Kidney (tissue), 14 donors: ENCODE data around the gene ATL3. TPM values are rescaled to one million over a fixed set of nuclear protein-coding genes. Genes with fewer than 3 reads are reported as not detected.

Experiments
- DNase-seq, 5 donors: peaks; one replicate each; pipeline ENCODE4 v3.0.0-alpha.2; 2013 to 2020
- FAIRE-seq: peaks from 2 replicates; lab custom pipeline; 2012; peaks lifted over from hg19 to GRCh38; lab: Jason Lieb, UNC
- H3K27ac ChIP-seq, 2 donors: one replicate each; pipeline ENCODE4 v1.7.0; 2013; ENCODE audit warnings: low read depth in 2 of 2, low read length in 2 of 2, inconsistent platforms in 1 of 2
- H3K27me3 ChIP-seq: one replicate; pipeline ENCODE4 v1.7.1; 2013; ENCODE audit warnings: low read length, inconsistent platforms; ENCODE audit not compliant: control insufficient read depth, insufficient read depth
- H3K36me3 ChIP-seq, 3 donors: one replicate each; pipeline versions ENCODE4 v1.7.0 to v1.7.1; 2013; ENCODE audit warnings: low read length in 3 of 3, control low read depth in 1 of 3, inconsistent platforms in 1 of 3; ENCODE audit not compliant: insufficient read depth in 3 of 3, control insufficient read depth in 2 of 3
- H3K4me1 ChIP-seq, 3 donors: one replicate each; pipeline versions ENCODE4 v1.7.0 to v1.7.1; 2013; ENCODE audit warnings: low read length in 3 of 3, inconsistent platforms in 1 of 3, low read depth in 1 of 3; ENCODE audit not compliant: control insufficient read depth in 2 of 3, insufficient read depth in 2 of 3
- H3K4me3 ChIP-seq, 3 donors: one replicate each; pipeline versions ENCODE4 v1.7.0 to v1.8.1; 2013; ENCODE audit warnings: low read length in 3 of 3, control low read depth in 1 of 3, inconsistent platforms in 1 of 3
- H3K9ac ChIP-seq, 3 donors: one replicate each; pipeline versions ENCODE4 v1.7.0 to v1.7.1; 2013; ENCODE audit warnings: low read length in 3 of 3, control low read depth in 1 of 3, inconsistent platforms in 1 of 3
- H3K9me3 ChIP-seq, 3 donors: one replicate each; pipeline versions ENCODE4 v1.7.0 to v1.7.1; 2013; ENCODE audit warnings: low read length in 3 of 3, control low read depth in 1 of 3, inconsistent platforms in 1 of 3; ENCODE audit not compliant: control insufficient read depth in 2 of 3, insufficient read depth in 1 of 3
- CTCF ChIP-seq: IDR thresholded peaks from 3 replicates; pipeline ENCODE4 v1.5.1; 2012; ENCODE audit warnings: mild to moderate bottlenecking, moderate library complexity, borderline replicate concordance; ENCODE audit not compliant: insufficient read depth; ENCODE audit errors: extremely low read depth
- intact Hi-C: fragments of 100-400 bp; cut with DNase I; formaldehyde crosslinking; loops from one replicate; pipeline ENCODE4 v1.11.1; 2022
- polyA plus RNA-seq: library from polyadenylated mRNA; stranded (reverse); fragments of 350-450 nt; fragmentation: Illumina TruSeq; extraction: RNeasy Lipid Tissue Mini Kit (QIAGEN cat#74804); gene quantifications from one replicate; pipeline ENCODE4 v1.2.3, GENCODE V29; 2014; ENCODE audit warnings: low read depth, low replicate concordance; ENCODE audit not compliant: insufficient read depth
- total RNA-seq: library from RNA; stranded (reverse); fragmentation: NEBNext Ultra II Directional; extraction: Animal tissue kit (Norgen Biotek cat#: 25700); gene quantifications from one replicate; pipeline ENCODE4 v1.2.1, GENCODE V29; 2021
- donor health status: control.
- donor health status: control.
- donor health status: control.
- donor health status: control.
- donor health status: control.
- donor health status: DM: yes; HTN: yes; CAD: no.
- donor health status: Normal renal cell carcinoma (clear cell type).

The ATL3 gene
- total and polyA plus RNA-seq, 2 donors from 2014 or later = 11.4 to 78.3 TPM

GRCh38 chr11:63574856-63575602 lies 96.1 kb downstream of the ATL3 start:
- intact Hi-C loops = no loop called here
- FAIRE-seq (no peak), DNase-seq (peak in 1 of 5 donors; percentile 47)
- peaks cover 3 to 12% (median 12%) of the 10 kb centered on the region in 3 donors for H3K4me1 ChIP-seq
- no peaks in the 10 kb centered on the region for H3K27me3 ChIP-seq
- H3K4me3 ChIP-seq = peak overlapping the region in 2 of 3 donors; percentile 32 to 33
- peaks cover 0 to 3% (median 2%) of the 10 kb centered on the region in 3 donors for H3K9me3 ChIP-seq
- H3K36me3 ChIP-seq = no peaks in the 10 kb centered on the region
- peak overlapping the region; percentile 15 to 68 for H3K27ac ChIP-seq
- no peak for TF ChIP-seq CTCF
- no peak overlapping the region for H3K9ac ChIP-seq

Other genes with a start within 250 kb of the ATL3 start
- 0.72 TPM for gene PLAAT5, start 180.2 kb downstream of the ATL3 start, total RNA-seq
- 7.6 TPM for gene PLAAT5, start 180.2 kb downstream of the ATL3 start, polyA plus RNA-seq
- gene LGALS12, start 165.3 kb downstream of the ATL3 start, total RNA-seq = 0.44 TPM
- 0.32 TPM for gene LGALS12, start 165.3 kb downstream of the ATL3 start, polyA plus RNA-seq
- 111 TPM for gene PLAAT4, start 134.6 kb downstream of the ATL3 start, total RNA-seq
- gene PLAAT4, start 134.6 kb downstream of the ATL3 start, polyA plus RNA-seq = 579 TPM
- 1.3 TPM for gene PLAAT2, start 108.0 kb downstream of the ATL3 start, total RNA-seq
- 49.5 TPM for gene PLAAT2, start 108.0 kb downstream of the ATL3 start, polyA plus RNA-seq
- 88.2 TPM for gene PLAAT3, start 56.9 kb downstream of the ATL3 start, total RNA-seq
- 262 TPM for gene PLAAT3, start 56.9 kb downstream of the ATL3 start, polyA plus RNA-seq
- 93.1 TPM for gene RTN3, start 10.1 kb upstream of the ATL3 start, total RNA-seq
- 109 TPM for gene RTN3, start 10.1 kb upstream of the ATL3 start, polyA plus RNA-seq
- gene ZFTA, start 97.4 kb upstream of the ATL3 start, total RNA-seq = 14.4 TPM
- gene ZFTA, start 97.4 kb upstream of the ATL3 start, polyA plus RNA-seq = 10.8 TPM
- gene SPINDOC, start 142.1 kb upstream of the ATL3 start, total RNA-seq = 10.9 TPM
- gene SPINDOC, start 142.1 kb upstream of the ATL3 start, polyA plus RNA-seq = 14.2 TPM
- 42.6 TPM for gene MARK2, start 167.7 kb upstream of the ATL3 start, total RNA-seq
- 11.7 TPM for gene MARK2, start 167.7 kb upstream of the ATL3 start, polyA plus RNA-seq
- 0.76 TPM for gene RCOR2, start 245.8 kb upstream of the ATL3 start, total RNA-seq
- gene RCOR2, start 245.8 kb upstream of the ATL3 start, polyA plus RNA-seq = 0.86 TPM